HG03457 (cell line): ENCODE measurements around the gene CACNG4.
A peak's percentile ranks its signal among the peaks of the same experiment; 100 is the strongest.

Source experiments
- ATAC-seq: cut with Tn5 transposase; IDR thresholded peaks from one replicate; pipeline ENCODE4 v1.9.1; 2021; ENCODE audit warnings: moderate number of reproducible peaks; ENCODE audit not compliant: unreplicated experiment

CACNG4 gene

GRCh38 chr17:67015001-67015400 is 50.5 kb downstream of the CACNG4 start:
- ATAC-seq = no peak

GRCh38 chr17:67016039-67016762 is 51.7 kb downstream of the CACNG4 start:
- ATAC-seq = no peak

DNA sequence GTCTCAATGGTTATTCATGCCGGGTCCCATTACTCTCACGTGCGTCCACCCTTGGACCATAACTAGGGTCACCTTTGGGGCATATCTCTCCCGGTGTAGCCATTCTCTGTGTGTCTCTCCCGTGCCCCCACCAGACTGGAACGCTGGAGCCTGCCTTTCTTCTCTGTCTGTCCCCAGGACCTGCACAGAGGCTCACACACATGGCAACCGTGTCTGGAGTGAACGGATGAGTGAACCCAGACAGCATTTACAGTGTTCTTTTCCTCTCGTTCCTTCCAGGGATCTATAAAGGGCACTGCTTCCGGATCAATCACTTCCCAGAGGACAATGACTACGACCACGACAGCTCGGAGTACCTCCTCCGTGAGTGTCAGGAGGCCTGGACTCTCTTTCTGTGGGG is 53.4 kb downstream of the CACNG4 start:
- ATAC-seq = no peak

- no peak for ATAC-seq
These were observed 54.2 kb downstream of the CACNG4 start for GRCh38 chr17:67018471-67019434.

- ATAC-seq = no peak
These were observed 55.3 kb downstream of the CACNG4 start for GRCh38 chr17:67019809-67020208.

GRCh38 chr17:67020293-67020766 is 55.8 kb downstream of the CACNG4 start:
- ATAC-seq = no peak

GRCh38 chr17:67021196-67021595 is 56.7 kb downstream of the CACNG4 start:
- no peak for ATAC-seq

GRCh38 chr17:67021743-67022450 is 57.4 kb downstream of the CACNG4 start:
- no peak for ATAC-seq

DNA sequence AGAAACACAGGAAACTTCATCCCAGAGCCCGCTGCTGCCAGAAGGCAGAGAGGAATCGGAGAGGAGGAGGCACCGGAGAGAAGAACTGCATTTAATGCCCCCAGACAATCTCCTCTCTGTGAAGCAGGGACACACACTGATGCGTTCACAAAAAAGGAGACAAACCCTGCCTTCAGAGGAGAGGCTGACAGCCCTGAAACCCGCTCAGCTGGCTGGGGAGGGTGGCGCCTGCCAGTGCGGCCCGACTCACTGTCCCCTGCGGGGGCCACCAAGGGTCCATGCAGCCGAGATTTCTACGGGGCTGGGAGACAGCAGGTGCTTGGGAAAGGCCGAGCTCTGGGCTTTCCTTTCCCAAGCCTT is 57.9 kb downstream of the CACNG4 start:
- no peak for ATAC-seq

- no peak for ATAC-seq
These were observed 60.2 kb downstream of the CACNG4 start for GRCh38 chr17:67024736-67025135.

DNA sequence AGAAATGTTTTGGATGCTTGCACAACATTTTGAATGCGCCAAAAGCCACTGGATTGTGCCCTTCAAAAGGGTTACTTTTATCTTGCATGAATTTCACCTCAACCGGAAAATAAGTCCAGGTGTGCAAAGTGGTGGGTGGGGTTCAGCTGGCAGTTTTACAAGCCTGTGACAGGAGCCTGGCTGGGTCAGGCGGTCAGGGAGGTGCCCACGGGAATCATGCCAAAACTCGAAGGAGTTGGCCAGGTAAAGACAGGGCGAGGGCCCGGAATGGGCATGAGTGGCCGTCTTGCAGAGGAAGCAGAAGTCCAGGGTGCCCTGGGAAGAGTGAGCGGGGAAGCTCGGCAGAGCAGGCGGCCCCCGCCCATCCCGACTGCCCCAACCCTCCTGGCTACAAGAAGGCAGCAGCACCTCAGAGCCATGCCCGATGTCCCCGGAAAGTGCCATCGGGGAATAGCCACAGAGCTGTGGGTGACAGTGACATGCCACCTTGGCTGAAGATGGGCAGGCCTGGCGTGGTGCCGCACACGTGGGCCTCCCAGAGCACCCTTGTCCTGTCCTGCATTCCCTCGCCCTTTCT is 60.8 kb downstream of the CACNG4 start:
- ATAC-seq = no peak

DNA sequence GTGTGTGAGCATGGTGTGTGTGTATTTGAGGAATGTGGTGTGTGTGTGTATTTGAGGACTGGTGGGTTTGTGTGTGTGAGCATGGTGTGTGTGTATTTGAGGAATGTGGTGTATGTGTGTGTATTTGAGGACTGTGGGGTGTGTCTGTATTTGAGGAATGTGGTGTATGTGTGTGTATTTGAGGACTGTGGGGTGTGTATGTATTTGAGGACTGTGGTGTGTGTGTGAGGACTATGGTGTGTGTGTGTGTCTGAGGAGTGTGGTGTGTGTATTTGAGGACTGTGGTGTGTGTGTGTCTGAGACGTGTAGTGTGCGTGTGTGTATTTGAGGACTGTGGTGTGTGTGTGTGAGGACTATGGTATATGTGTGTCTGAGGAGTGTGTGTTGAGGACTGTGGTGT is 61.8 kb downstream of the CACNG4 start:
- ATAC-seq = no peak

GRCh38 chr17:67027031-67027628 is 62.6 kb downstream of the CACNG4 start:
- no peak for ATAC-seq

- ATAC-seq = no peak
These were observed 66.1 kb downstream of the CACNG4 start for GRCh38 chr17:67030641-67031040.

DNA sequence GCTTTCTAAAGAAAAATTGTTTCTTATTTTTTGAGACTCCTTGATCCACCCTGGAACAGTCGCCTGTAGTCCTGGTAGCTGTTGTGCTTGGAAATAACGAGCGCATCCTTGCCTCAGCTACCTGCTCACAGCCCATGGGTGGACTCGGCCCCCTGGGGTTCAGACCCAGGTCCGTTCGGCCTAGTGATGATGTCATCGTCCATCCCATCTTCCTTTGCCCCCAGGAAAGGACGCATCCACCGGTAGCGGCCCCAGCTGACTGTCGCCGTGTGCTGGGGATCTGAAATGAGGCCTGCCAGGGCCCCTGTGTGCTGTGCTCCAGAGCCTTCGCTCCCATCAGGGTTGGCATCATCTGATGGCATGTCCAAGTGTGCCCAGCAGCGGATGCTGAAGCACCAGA is 67.9 kb downstream of the CACNG4 start:
- no peak for ATAC-seq

DNA sequence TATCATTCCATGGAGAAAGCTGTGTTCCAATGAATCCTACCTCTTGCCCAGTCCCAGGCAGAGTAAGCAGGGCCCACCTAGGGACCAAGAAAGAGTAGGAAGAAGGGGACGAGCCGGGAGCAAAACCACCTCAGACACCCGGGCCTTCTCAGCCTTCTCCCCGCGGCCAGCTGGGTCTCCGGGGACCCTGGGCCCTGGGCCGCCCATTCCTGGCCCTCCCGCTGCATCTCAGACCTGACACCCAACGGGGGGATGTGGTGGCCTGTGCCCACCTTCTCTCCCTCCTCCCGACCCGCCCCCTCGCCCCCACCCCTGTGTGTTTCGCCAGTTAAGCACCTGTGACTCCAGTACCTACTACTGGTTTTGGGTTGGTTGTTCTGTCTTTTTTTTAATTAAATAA is 68.5 kb downstream of the CACNG4 start:
- ATAC-seq = no peak

- ATAC-seq = no peak
These were observed 69.1 kb downstream of the CACNG4 start for GRCh38 chr17:67033613-67034012.

DNA sequence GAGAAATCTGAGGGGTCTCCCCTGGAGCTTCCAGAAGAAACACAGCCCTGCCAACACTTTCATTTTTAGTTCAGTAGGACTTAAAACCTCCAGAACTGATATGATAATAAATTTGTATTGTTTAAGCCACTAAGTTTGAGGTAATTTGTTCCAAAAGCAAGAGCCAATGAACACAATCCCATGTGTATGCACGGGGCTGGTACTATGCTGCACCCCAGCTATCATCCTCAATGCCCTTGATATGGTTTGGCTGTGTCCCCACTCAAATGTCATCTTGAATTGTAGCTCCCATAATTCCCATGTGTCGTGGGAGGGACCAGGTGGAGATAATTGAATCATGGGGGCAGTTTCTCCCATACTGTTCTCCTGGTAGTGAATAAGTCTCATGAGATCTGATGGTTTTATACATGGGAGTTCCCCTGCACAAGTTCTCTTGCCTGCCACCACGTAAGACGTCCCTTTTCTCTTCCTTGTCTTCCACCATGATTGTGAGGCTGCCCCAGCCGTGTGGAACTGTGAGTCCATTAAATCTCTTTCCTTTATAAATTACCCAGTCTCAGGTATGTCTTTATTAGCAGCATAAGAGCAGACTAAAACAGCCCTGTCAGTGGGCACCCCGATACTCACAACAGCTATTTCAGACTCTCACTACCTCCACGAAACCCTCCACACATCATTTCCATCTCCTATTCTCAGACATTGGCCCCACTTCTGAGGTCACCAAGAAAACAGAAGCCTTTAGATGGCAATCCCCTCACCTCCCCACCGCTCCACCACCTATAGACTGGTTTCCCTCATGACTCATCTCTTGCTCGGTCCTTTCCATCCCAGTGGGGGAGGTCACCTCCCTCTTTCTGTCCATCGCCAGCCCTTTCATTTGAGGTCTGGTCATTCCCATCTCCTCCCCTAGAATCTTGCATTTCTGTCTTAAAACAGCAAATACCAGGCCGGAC is 70.9 kb downstream of the CACNG4 start:
- peak; percentile 61 for ATAC-seq

GRCh38 chr17:67038861-67039365 is 74.4 kb downstream of the CACNG4 start:
- no peak for ATAC-seq
